Measurements from ENCODE around the gene MRPL4. TPM values are rescaled to one million over a fixed set of nuclear protein-coding genes. Genes with fewer than 3 reads are reported as not detected.

Gene MRPL4
- total RNA-seq, 1 experiment from 2014 or later = 146 TPM

- H3K4me3 ChIP-seq (replicated peaks in 1 of 2; ENCODE audit: low read depth in 1 of 2, low read length in 2 of 2) = no peak overlapping the region
- DNase-seq (ENCODE audit: low read depth, low spot score) (no peak), ATAC-seq (no peak)
- H3K4me2 ChIP-seq (ENCODE audit: low read length) = no peak overlapping the region
- no peak overlapping the region for H3K27ac ChIP-seq (ENCODE audit: low read depth, low read length)
- ChIA-PET CTCF (no interaction called here), POLR2A (no interaction called here), RAD21 (ENCODE audit: low non-redundant PET in 1 of 2, low total read pairs in 2 of 2, uncharacterized antibody in 2 of 2, unreplicated experiment in 2 of 2) (no interaction called here)
- H3K9me3 ChIP-seq (ENCODE audit: control insufficient read depth in 1 of 2, insufficient read depth in 1 of 2, low read depth in 1 of 2, low read length in 2 of 2) = no peaks in the 10 kb centered on the region
- H3K27me3 ChIP-seq (ENCODE audit: insufficient read depth, low read length) = no peaks in the 10 kb centered on the region
- peaks cover 0 to 1% of the 10 kb centered on the region in 2 experiments; a peak in 2 of 4 replicates for H3K4me1 ChIP-seq (ENCODE audit: control insufficient read depth in 1 of 2, insufficient read depth in 2 of 2, low read length in 2 of 2)
- no peaks in the 10 kb centered on the region for H3K79me2 ChIP-seq (ENCODE audit: insufficient read depth, low read length)
- no peaks in the 10 kb centered on the region for H3K36me3 ChIP-seq (ENCODE audit: control insufficient read depth in 1 of 2, insufficient read depth in 2 of 2, low read length in 2 of 2)
- no peak overlapping the region for H3K9ac ChIP-seq (ENCODE audit: low read length)
- no TSS peak for BruUV-seq (replicated peaks)
- TF ChIP-seq EGR1 (IDR thresholded peaks at IDR 0.05; ENCODE audit: low read depth) = no peak
- TF ChIP-seq EZH2 (IDR thresholded peaks at IDR 0.05) = no peak
- no peak for TF ChIP-seq FOSL1 (IDR thresholded peaks at IDR 0.05; ENCODE audit: low read depth)
- no peak for TF ChIP-seq TCF7L2 (IDR thresholded peaks at IDR 0.05; ENCODE audit: borderline replicate concordance, extremely low read depth, insufficient read depth, insufficient read length)
- TF ChIP-seq, protein P1, sequence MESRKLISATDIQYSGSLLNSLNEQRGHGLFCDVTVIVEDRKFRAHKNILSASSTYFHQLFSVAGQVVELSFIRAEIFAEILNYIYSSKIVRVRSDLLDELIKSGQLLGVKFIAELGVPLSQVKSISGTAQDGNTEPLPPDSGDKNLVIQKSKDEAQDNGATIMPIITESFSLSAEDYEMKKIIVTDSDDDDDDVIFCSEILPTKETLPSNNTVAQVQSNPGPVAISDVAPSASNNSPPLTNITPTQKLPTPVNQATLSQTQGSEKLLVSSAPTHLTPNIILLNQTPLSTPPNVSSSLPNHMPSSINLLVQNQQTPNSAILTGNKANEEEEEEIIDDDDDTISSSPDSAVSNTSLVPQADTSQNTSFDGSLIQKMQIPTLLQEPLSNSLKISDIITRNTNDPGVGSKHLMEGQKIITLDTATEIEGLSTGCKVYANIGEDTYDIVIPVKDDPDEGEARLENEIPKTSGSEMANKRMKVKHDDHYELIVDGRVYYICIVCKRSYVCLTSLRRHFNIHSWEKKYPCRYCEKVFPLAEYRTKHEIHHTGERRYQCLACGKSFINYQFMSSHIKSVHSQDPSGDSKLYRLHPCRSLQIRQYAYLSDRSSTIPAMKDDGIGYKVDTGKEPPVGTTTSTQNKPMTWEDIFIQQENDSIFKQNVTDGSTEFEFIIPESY (IDR thresholded peaks at IDR 0.05; ENCODE audit: extremely low read depth, insufficient replicate concordance, low read length) = no peak
- TF ChIP-seq ZNF274 (IDR thresholded peaks at IDR 0.05; ENCODE audit: low read depth, low read length) = no peak
- TF ChIP-seq ATF3 (IDR thresholded peaks at IDR 0.05) = no peak
- no peak for TF ChIP-seq MAX (IDR thresholded peaks at IDR 0.05)
- no peak for TF ChIP-seq SRF (IDR thresholded peaks at IDR 0.05; ENCODE audit: low read depth)
- no peak for TF ChIP-seq SP1 (IDR thresholded peaks at IDR 0.05; ENCODE audit: low read depth)
- TF ChIP-seq SIN3A (IDR thresholded peaks at IDR 0.05; ENCODE audit: low read depth) = no peak
- no peak for TF ChIP-seq CEBPB (IDR thresholded peaks at IDR 0.05; ENCODE audit: low read depth)
- no peak for TF ChIP-seq EZH2phosphoT487 (IDR thresholded peaks at IDR 0.05; ENCODE audit: borderline replicate concordance)
- TF ChIP-seq CBX3 (IDR thresholded peaks at IDR 0.05; ENCODE audit: low read depth) = no peak
- TF ChIP-seq RAD21 (IDR thresholded peaks at IDR 0.05; ENCODE audit: low read depth) = no peak
- H4K20me1 ChIP-seq (ENCODE audit: insufficient read depth) = no peaks in the 10 kb centered on the region
- intact Hi-C loops (cut with micrococcal nuclease) = loop anchor here (10.0 kb wide), 1 partner anchor 610 kb away; no protein-coding TSS in a partner anchor
- no peak overlapping the region for H2AFZ ChIP-seq (ENCODE audit: low read depth, low read length, poor library complexity, severe bottlenecking)
- H3K9me2 ChIP-seq (ENCODE audit: insufficient read depth) = no peaks in the 10 kb centered on the region
These were observed 37.2 kb upstream of the MRPL4 start for GRCh38 chr19:10214784-10215183.
